ENCODE results near the gene FAR1.
"Not testable (repeated sequence)": the region's sequence is repeated elsewhere in the genome, so short reads cannot be mapped to it uniquely, and the experiment has no call there.

FAR1 gene

GRCh38 chr11:13718394-13718793 is 49.9 kb downstream of the FAR1 start:
- DNase-seq: no peak

GRCh38 chr11:13720940-13721339 is 52.5 kb downstream of the FAR1 start:
- no peak for DNase-seq

DNA sequence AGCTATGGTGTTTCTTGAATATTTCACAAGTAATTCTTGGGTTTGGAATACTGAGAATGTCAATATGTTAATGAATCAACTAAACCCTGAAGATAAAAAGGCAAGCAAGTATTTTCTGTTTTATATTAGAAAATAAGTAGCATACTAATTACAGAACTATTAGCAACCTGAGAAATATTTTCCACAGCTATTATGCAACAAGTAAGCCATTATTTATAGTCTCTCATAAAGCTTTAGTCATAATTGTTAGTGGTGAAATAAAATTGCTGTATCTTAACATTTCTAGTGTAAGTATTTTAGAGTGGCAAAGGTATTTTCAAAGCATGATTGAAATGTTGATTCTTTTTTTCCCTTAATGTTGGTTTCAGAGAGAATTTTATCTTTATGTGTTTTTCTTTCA is 53.3 kb downstream of the FAR1 start:
- DNase-seq: no peak

- DNase-seq: no peak
Measured at GRCh38 chr11:13726456-13726855, 58.0 kb downstream of the FAR1 start.

GRCh38 chr11:13728076-13728475 is 59.6 kb downstream of the FAR1 start:
- DNase-seq: no peak

GRCh38 chr11:13734530-13734929 is 66.1 kb downstream of the FAR1 start:
- no peak for DNase-seq

GRCh38 chr11:13745165-13745564 is 76.7 kb downstream of the FAR1 start:
- DNase-seq: no peak

GRCh38 chr11:13753316-13753715 is 84.8 kb downstream of the FAR1 start:
- not testable (repeated sequence) for DNase-seq

GRCh38 chr11:13759050-13759449 is 90.6 kb downstream of the FAR1 start:
- DNase-seq: no peak

- DNase-seq: no peak
Measured at GRCh38 chr11:13760115-13760514, 91.6 kb downstream of the FAR1 start.

DNA sequence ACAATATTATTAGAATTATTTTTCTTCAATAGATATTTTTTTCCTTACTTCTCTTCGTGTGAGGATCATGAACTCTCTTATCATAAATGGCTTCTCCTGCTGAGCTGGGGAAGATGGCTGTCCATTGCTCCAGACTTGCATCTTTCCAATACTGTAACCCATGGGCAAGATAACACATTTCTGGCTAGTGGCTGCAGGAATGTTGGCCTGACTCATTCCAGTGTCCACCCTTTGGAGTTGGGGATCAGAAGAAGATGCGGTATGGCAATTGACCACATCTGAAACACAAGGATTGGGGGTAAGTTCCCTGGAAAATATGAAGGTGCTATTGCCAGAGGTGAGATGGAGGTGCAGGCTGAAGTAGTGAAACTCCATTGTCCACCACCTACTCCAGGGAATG is 92.8 kb downstream of the FAR1 start:
- DNase-seq: no peak

DNA sequence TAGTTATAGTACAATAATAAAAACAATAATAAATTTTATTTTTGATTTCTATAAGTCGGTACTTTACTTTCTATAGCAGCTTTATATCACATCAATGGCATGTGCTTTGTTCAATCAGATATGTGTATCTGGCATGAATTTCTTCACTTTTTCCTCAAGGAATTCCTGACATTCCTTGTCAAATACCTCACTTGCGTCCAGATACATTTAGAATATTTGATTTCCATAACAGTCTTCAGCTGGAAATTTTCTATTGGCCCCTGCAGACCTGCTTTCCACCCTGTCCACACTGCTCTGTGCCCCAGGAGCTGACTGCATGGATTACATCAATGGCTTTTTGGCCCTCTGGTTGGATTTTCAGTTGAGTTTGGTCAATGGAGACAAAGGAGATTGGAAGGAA is 93.2 kb downstream of the FAR1 start:
- no peak for DNase-seq

DNA sequence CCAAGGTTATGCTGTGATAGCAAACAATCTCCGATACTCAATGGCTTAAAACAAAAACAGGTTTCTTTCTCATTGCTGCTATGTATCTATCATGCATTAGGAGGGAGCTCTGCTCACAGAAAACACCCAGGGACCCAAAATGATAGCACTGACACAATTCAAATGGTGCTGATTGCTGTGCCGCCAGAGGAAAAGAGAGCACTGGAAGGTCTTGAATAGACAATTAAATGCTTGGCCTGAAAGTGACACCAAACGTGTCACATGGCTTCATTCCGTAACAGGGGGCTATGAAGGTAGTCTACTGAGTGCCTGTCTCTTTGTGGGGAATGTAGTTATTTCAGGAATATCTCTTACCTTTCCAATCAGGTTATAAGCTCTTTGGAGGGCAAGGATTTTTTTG is 94.2 kb downstream of the FAR1 start:
- no peak for DNase-seq

GRCh38 chr11:13763341-13763740 is 94.9 kb downstream of the FAR1 start:
- DNase-seq: no peak

DNA sequence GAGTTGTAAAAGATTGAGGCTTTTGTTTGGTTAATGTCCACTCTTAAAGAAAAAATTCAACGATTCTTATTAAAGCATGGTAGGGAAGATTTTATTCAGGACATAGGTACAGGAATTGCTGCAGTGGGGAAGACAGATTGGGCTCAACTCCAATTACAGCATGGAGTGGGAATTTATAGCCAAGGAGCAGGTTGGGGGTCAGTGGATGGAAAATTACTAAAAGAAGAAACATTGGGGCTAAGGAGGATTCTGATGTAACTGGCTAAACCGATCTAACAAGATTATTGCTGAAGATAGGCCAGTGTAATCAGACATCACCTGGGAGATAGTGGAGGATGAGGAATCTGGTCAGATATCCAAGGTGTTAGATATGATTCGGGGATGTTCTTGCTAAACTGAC is 97.4 kb downstream of the FAR1 start:
- no peak for DNase-seq

DNA sequence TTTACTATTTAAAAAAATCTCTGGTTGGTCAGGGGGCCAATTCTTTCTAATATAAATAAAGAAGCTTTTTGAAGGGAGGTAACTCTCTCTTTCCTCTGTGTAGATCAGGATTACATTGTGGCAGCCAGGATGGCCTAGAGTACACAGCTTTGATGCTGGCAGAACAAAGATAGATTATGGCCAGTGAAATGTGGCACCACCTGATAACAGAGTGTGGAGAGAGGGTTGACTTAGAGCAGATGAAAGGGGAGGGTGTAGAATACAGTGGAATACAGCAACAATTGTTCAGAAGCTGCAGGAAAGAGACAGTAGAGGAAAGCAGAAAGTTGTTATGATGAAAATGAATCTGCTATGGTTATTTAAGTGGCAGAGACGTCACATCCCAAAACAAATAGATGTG is 99.0 kb downstream of the FAR1 start:
- DNase-seq: no peak

GRCh38 chr11:13769188-13769587 is 100.7 kb downstream of the FAR1 start:
- DNase-seq: no peak

DNA sequence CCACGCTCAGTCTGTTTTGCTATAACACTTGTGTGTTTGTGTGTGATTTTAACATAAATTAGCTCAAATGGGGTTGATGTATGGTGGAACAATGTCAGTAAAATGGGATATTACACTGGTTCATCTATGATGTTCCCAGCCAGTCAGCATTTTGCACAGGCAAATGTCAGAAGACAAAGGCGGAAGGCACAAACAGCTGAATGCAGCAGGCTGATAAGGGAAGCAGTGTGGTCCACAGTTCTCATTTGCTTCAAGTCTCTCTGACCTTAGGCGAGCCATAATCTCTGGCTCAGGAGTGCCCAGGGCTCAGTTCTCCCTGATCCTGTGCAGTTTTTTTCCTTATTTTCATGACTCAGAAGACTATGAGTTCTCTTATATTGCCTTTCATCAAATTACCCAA is 102.7 kb downstream of the FAR1 start:
- no peak for DNase-seq

DNA sequence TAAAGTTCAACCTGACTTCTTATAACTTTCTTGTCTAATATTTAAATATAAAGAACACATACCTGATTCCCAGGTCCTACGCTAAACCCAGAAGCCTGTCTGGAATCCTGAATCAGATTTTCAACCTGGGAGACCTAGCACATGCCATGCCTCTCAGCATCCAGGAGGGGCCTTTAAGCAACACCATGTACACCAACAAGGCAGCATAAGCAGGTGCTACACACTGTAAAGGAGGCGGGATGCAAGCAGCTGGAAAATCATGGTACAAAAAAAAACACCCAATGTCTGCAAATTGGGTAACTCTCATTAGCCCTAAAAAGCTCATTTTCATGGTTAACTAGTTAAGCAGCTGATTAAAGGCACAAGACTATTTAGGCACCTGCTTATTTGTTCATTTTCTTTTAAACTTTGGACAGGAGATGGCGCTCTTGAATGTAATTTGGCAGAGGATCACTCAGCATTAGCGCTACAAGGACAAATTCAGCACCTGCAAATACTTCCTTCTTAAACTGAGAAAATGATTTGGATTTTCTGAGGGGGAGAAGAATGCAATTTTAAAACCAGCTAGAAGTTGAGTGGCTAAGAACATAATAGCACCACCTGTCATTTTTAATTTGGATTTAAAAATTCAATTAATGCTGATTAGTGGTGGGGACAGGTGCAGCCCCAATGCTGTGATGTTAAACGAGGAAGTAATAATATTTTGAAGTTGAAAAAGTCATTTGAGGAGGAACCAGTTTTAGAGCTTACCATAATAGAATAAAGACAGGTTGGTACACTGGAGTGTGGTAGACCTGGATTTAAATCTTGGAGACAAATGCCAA is 104.0 kb downstream of the FAR1 start:
- DNase-seq: peak; percentile 60 to 73

- DNase-seq: no peak
Measured at GRCh38 chr11:13775471-13775870, 107.0 kb downstream of the FAR1 start.

GRCh38 chr11:13776134-13776815 is 107.8 kb downstream of the FAR1 start:
- peak; percentile 20 to 39 for DNase-seq

DNA sequence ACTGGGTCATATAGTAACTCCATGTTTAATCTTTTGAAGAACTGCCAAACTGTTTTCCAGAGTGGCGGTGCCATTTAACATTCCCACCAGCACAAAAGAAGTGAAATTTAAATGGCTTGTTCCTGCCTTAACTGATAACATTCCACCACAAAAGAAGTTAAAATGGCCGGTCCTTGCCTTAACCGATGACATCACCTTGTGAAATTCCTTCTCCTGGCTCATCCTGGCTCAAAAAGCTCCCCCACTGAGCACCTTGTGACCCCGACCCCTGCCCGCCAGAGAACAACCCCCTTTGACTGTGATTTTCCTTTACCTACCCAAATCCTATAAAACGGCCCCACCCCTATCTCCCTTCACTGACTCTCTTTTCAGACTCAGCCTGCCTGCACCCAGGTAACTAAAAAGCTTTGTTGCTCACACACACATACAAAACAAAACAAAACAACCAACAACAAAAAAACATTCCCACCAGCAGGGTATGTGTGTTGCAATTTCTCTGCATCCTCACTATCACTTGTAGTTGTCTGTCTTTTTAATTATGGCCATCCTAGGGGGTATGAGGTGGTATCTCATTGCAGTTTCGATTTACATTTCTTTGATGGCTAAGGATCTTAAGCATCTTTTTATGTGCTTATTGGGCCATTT is 109.0 kb downstream of the FAR1 start:
- no peak for DNase-seq

- DNase-seq: no peak
Measured at GRCh38 chr11:13778345-13778744, 109.9 kb downstream of the FAR1 start.

DNA sequence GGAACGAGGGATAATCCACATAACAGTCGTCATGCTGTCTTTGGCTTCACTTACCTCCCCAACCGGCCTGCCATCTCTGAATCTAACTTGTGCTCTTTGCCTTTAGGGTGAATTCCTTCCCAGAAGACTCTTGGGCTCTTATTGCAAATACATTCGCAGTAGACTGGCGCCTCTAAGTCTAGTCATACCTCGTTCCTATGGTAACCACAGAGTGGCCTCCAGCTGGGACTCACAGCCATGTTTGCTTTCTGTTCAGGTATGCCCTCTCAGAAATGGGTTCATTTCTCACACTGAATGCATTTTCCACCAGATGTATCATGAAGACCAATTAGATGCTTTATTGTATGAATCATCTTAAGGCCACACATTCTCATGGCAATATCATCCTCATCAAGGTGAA is 112.7 kb downstream of the FAR1 start:
- peak; percentile 78 to 96 for DNase-seq
